Gastrocnemius medialis (tissue), 4 donors: ENCODE measurements around the gene ITFG1. TPM values are rescaled to one million over a fixed set of nuclear protein-coding genes. Genes with fewer than 3 reads are reported as not detected.

ENCODE experiments used
- total RNA-seq, 4 donors: library from RNA; depleted of rRNA; stranded (reverse); fragments of >200 nt; gene quantifications; one replicate each; pipeline versions ENCODE4 v1.1.0 to v1.2.3, GENCODE V29; 2016

Gene ITFG1
- total RNA-seq, 4 donors from 2014 or later = 20.9 to 37.3 (median 28.6) TPM

Other genes starting within 250 kb of the ITFG1 start
- gene PHKB, start 268 bp upstream of the ITFG1 start, total RNA-seq = 10 to 100 TPM; 61.0 to 91.6 (median 79.8) TPM